Measurements from ENCODE around the gene EPS8L1. TPM values are rescaled to one million over a fixed set of nuclear protein-coding genes. Genes with fewer than 3 reads are reported as not detected.
A peak's percentile ranks its signal among the peaks of the same experiment; 100 is the strongest.
"Not testable (repeated sequence)": the region's sequence is repeated elsewhere in the genome, so short reads cannot be mapped to it uniquely, and the experiment has no call there.

EPS8L1 gene
- total and polyA plus RNA-seq, 7 donors, result 0.28 to 77.8 (median 37.1) TPM; not detected in 3

DNA sequence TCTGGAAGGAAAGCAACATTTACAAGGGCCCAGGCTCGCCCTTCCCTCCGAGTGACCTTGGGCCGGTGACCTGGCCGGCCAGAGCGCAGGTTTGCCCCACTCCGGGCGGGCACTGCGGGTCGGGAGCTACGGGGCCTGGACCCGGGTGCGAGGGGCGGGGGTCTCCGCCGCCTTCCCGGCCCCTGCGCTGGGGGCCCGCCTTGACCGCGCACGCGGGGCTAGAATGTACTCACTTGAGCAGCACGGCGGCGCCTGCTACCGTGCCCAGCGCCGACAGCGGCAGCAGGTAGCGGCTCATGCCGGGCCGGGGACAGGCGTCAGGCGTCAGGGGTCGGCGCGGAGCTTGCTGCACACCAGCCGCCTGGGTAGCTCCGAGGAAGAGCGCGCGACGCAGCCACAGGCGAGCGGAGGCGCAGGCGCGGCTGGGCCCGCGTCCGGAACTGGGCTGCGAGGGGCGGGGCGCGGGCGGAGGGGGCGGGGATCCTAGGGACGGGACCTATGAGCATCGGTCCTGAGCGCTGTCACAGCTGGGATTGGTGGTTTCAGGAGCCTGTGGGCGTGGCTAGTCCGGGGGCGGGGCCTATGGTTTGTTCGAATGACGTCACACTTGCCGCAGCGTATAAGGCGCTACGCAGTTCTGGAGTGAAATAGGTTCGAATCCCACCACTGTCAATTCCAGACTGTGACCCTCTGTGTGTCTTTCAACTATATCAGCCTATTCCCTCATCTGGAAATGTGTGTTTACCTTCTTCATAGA is 12.8 kb upstream of the EPS8L1 start, which contains the start of gene RDH13:
RDH13 (minus strand) TSS at position 414 of the 757 bp plus-strand sequence; CDS start at position 298, 116 bp downstream.
- peak; percentile 98 for DNase-seq
- intact Hi-C loops (cut with DNase I), result loop anchor here (10.0 kb wide), 1 partner anchor 612 kb away; the partner anchor contains the start of gene EPN1
- peak within 1 kb of the TSS; percentile 72 to 90 (median 85) for H3K4me3 ChIP-seq
- H3K36me3 ChIP-seq, result peaks cover 0 to 19% (median 7%) of the 10 kb centered on the region in 4 donors
- H3K27ac ChIP-seq, result peak within 1 kb of the TSS; percentile 73 to 81 (median 76)
- 1% methylated on average over 70 of the region's 70 CpGs for WGBS, 2 donors
- H3K9me3 ChIP-seq, result no peaks in the 10 kb centered on the region
- TF ChIP-seq POLR2A (IDR thresholded peaks at IDR 0.05) (peak in 1 of 2 donors; percentile 16), POLR2AphosphoS5 (IDR thresholded peaks at IDR 0.05) (peak; percentile 59 to 86 (median 70)), EP300 (IDR thresholded peaks at IDR 0.05) (no peak)
- TF ChIP-seq, protein P1, sequence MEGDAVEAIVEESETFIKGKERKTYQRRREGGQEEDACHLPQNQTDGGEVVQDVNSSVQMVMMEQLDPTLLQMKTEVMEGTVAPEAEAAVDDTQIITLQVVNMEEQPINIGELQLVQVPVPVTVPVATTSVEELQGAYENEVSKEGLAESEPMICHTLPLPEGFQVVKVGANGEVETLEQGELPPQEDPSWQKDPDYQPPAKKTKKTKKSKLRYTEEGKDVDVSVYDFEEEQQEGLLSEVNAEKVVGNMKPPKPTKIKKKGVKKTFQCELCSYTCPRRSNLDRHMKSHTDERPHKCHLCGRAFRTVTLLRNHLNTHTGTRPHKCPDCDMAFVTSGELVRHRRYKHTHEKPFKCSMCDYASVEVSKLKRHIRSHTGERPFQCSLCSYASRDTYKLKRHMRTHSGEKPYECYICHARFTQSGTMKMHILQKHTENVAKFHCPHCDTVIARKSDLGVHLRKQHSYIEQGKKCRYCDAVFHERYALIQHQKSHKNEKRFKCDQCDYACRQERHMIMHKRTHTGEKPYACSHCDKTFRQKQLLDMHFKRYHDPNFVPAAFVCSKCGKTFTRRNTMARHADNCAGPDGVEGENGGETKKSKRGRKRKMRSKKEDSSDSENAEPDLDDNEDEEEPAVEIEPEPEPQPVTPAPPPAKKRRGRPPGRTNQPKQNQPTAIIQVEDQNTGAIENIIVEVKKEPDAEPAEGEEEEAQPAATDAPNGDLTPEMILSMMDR (IDR thresholded peaks at IDR 0.05), result no peak
- H3K4me1 ChIP-seq, result peaks cover 0 to 12% (median 10%) of the 10 kb centered on the region in 4 donors
- H3K27me3 ChIP-seq, result peaks cover 0 to 7% (median 0%) of the 10 kb centered on the region in 3 donors

DNA sequence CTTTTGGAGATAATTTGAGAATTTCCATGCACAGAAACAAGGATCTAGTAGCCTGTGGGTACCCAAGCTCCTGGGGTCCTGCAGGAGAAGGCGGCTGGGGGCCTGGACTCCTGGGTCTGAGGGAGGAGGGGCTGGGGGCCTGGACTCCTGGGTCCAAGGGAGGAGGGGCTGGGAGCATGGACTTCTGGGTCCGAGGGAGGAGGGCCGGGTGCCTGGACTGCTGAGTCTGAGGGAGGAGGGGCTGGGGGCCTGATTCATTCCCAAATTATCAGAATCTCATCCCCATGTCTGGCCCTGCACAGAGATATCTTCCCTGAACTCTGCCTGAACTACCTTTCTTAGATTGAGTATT is 12.2 kb upstream of the EPS8L1 start:
- no peak for DNase-seq
- intact Hi-C loops (cut with DNase I), result loop anchor here (10.0 kb wide), 1 partner anchor 611 kb away; the partner anchor contains the start of gene EPN1
- Histone ChIP-seq H3K36me3 (peaks cover 0 to 13% (median 5%) of the 10 kb centered on the region in 4 donors), H3K4me3 (peak overlapping the region in 3 of 4 donors; percentile 72 to 90 (median 88)), H3K4me1 (peaks cover 0 to 12% (median 10%) of the 10 kb centered on the region in 4 donors), H3K27me3 (peaks cover 0 to 12% (median 0%) of the 10 kb centered on the region in 3 donors), H3K9me3 (no peaks in the 10 kb centered on the region), H3K27ac (peak overlapping the region; percentile 24 to 81 (median 60))
- TF ChIP-seq, protein P1 (IDR thresholded peaks at IDR 0.05), result no peak
- no peak for TF ChIP-seq EP300 (IDR thresholded peaks at IDR 0.05)
- no peak for TF ChIP-seq POLR2A (IDR thresholded peaks at IDR 0.05)
- WGBS, 2 donors, result 81 to 83% methylated on average over 3 of the region's 3 CpGs

DNA sequence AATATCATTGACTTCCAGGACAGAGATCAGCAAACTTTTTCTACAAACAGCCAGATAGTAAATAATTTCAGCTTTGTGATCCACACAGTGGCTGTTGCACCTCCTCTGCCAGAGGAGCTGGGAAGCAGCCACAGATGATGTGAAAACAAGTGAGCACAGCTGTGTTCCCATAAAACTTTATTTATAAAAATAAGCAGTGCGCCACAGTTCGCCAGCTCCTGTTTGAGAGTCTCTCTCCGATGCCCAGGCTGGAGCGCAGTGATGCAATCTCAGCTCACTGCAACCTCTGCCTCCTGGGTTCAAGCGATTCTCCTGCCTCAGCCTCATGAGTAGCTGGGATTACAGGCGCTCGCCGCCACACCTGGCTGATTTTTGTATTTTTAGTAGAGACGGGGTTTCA is 10.2 kb upstream of the EPS8L1 start:
- peaks cover 0 to 19% (median 12%) of the 10 kb centered on the region in 4 donors for H3K4me1 ChIP-seq
- not testable (repeated sequence) for DNase-seq, H3K27ac ChIP-seq, H3K4me3 ChIP-seq, H3K9me3 ChIP-seq, H3K36me3 ChIP-seq
- H3K27me3 ChIP-seq, result peaks cover 17 to 30% (median 17%) of the 10 kb centered on the region in 3 donors
- WGBS, 2 donors, result 83 to 88% methylated on average over 9 of the region's 9 CpGs
- intact Hi-C loops (cut with DNase I), result loop anchor here (10.0 kb wide), 1 partner anchor 609 kb away; the partner anchor contains the start of gene EPN1

DNA sequence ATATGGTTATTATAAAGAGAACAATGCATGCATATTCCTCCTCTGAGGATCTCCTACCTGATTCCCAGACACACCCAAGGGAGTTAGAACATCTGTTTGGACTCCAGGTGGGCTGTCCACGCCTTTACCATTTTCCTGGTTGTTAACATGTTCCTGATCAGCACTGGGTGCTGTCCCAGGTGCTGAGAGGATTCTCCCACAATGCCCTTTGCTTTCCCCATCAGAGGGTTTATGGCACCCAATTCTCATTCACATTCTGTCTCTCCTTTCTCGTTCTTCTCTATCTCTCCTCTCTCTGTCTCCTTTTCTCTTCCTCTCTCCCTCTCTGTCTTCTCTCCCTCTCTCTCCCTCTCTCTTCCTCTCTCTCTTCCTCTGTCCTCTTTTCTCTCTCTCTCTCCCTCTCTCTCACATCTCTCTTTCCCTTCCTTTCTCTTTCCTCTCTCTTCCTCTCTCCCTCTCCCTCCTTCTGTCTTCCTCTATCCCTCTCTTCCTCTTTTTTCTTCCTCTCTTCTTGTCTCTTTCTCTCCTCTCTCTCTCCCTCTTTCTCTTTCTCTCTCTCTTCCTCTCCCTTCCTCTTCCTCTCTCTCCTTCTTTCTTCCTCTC is 9.5 kb upstream of the EPS8L1 start:
- Histone ChIP-seq H3K9me3 (no peaks in the 10 kb centered on the region), H3K4me3 (no peak overlapping the region), H3K27me3 (peaks cover 23 to 37% (median 23%) of the 10 kb centered on the region in 3 donors), H3K4me1 (peaks cover 0 to 19% (median 12%) of the 10 kb centered on the region in 4 donors), H3K27ac (no peak overlapping the region), H3K36me3 (no peaks in the 10 kb centered on the region)
- DNase-seq, result no peak
- TF ChIP-seq POLR2AphosphoS5 (IDR thresholded peaks at IDR 0.05) (no peak), POLR2A (IDR thresholded peaks at IDR 0.05) (no peak), EP300 (IDR thresholded peaks at IDR 0.05) (no peak)
- TF ChIP-seq, protein P1 (IDR thresholded peaks at IDR 0.05), result no peak
- 5 to 16% methylated on average over 2 of the region's 2 CpGs for WGBS, 2 donors
- intact Hi-C loops (cut with DNase I), result loop anchor here (10.0 kb wide), 1 partner anchor 609 kb away; the partner anchor contains the start of gene EPN1

DNA sequence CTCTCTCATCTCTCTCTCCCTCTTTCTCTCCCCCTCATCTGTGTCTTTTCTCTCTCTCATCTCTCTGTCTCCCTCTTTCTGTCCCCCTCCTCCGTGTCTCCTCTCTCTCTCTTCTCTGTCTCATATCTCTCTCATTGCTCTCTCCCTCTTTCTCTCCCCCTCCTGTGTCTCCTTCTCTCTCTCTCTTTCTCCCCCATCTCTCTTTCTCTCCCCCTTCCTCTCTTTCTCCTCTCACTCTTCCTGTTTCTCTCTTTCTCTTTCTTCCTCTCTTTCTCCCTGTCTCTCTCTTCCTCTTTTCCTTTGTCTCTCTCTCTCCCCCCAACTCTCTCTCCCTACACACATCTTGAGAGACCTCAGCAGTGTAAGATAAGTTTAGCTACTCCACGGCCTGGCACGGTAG is 7.8 kb upstream of the EPS8L1 start:
- Histone ChIP-seq H3K9me3 (no peaks in the 10 kb centered on the region), H3K27ac (no peak overlapping the region), H3K27me3 (peaks cover 29 to 52% (median 33%) of the 10 kb centered on the region in 3 donors), H3K36me3 (no peaks in the 10 kb centered on the region), H3K4me3 (no peak overlapping the region), H3K4me1 (peaks cover 0 to 7% (median 3%) of the 10 kb centered on the region in 4 donors)
- no peak for TF ChIP-seq POLR2AphosphoS5 (IDR thresholded peaks at IDR 0.05)
- no peak for TF ChIP-seq POLR2A (IDR thresholded peaks at IDR 0.05)
- intact Hi-C loops (cut with DNase I), result loop anchor here (10.0 kb wide), 1 partner anchor 607 kb away; the partner anchor contains the start of gene EPN1
- WGBS, 2 donors, result 45 to 48% methylated on average over 3 of the region's 3 CpGs
- no peak for DNase-seq
